NCI-H524 (cell line): ENCODE results near the gene SHMT2.

Experiments used
- DNase-seq, 2 experiments: peaks; one replicate each; lab custom pipeline; 2025; lab: John Stamatoyannopoulos, UW

The SHMT2 gene

DNA sequence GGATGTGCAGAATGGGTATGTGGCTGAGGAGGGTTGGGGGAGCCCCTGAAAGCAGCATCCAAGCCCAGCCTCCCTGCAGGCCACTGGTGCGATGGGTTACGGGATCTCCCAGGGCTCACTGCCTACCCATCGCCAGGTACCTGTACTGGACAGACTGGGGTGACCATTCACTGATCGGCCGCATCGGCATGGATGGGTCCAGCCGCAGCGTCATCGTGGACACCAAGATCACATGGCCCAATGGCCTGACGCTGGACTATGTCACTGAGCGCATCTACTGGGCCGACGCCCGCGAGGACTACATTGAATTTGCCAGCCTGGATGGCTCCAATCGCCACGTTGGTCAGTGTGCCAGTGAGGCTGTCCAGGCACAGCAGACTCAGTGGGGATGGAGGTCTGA is 31.2 kb upstream of the SHMT2 start:
- no peak for DNase-seq

DNA sequence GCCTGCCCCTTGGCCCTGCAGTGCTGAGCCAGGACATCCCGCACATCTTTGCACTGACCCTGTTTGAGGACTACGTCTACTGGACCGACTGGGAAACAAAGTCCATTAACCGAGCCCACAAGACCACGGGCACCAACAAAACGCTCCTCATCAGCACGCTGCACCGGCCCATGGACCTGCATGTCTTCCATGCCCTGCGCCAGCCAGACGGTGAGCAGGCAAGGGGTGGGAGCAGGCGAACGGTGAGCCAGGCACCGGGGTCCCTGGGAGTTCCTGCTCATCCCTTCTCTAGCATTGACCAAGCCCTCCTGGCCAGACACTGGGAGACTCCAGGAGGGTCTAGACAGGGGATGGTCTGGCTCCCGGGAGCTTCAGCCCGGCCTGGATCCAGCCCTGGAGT is 30.3 kb upstream of the SHMT2 start:
- DNase-seq, result no peak

DNA sequence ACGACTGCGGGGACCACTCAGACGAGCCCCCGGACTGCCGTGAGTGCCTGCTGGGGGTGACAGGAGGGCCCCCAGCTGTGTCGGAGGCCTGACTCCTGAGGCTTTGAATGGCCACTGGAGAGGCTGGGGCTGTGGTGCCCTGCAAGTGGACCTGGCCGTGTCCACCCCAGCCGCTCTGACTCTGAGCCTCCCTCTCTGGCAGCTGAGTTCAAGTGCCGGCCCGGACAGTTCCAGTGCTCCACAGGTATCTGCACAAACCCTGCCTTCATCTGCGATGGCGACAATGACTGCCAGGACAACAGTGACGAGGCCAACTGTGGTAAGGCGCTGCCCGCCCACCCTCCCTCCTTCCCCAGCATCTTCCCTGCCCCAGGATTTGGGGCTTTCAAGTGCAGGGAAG is 29.0 kb upstream of the SHMT2 start:
- no peak for DNase-seq

DNA sequence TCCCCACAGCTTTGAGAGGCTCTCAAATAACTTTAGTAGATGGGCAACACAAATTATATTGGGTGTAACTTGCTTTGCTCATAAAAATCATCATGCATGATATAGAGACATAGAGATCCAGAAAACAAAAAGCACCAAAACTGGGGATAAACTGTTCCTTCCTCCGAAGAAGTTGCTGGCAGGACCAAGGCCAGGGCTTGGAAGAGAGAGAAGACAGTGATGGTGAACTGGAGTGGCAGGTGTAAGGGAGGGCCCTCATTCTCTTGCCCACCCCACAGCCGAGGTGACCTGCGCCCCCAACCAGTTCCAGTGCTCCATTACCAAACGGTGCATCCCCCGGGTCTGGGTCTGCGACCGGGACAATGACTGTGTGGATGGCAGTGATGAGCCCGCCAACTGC is 28.3 kb upstream of the SHMT2 start:
- no peak for DNase-seq

DNA sequence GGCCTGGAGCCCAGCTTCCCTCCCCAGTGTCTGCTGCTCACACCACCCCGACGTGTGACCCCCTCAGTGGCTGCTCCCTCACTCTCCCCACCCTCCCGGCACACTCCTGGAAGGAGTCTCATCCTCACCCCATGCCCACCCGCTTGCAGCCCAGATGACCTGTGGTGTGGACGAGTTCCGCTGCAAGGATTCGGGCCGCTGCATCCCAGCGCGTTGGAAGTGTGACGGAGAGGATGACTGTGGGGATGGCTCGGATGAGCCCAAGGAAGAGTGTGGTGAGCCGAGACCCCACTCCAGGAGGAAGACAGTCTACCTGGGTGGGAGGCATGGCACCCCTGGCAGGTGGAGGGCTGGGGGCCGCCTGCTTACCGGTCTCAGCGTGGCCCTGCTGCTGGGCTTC is 27.9 kb upstream of the SHMT2 start:
- DNase-seq, result no peak

DNA sequence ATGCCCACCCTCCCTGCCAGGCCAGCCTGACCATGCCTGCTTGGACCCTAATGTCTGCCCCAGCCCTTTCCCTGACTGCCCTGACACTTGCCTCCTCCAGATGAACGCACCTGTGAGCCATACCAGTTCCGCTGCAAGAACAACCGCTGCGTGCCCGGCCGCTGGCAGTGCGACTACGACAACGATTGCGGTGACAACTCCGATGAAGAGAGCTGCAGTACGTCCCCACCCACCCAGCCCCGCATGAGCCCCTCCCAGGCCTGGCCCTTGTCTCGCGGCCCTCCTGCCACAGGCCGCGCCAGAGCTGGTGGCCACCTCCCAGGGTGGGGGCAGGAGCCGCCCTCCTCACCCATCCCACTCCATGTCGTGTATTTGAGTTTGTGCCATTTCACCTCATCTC is 27.2 kb upstream of the SHMT2 start:
- DNase-seq, result no peak

DNA sequence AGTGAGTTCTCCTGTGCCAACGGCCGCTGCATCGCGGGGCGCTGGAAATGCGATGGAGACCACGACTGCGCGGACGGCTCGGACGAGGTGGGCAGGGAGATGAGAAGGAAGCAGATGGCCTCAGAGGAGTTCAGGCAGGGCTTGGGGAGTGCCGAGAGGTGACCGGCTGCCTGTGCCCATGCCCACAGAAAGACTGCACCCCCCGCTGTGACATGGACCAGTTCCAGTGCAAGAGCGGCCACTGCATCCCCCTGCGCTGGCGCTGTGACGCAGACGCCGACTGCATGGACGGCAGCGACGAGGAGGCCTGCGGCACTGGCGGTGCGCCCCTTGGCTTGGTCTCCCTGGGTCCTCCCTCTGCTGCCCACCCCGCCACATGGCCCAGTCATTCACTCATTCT is 26.3 kb upstream of the SHMT2 start:
- DNase-seq, result no peak

DNA sequence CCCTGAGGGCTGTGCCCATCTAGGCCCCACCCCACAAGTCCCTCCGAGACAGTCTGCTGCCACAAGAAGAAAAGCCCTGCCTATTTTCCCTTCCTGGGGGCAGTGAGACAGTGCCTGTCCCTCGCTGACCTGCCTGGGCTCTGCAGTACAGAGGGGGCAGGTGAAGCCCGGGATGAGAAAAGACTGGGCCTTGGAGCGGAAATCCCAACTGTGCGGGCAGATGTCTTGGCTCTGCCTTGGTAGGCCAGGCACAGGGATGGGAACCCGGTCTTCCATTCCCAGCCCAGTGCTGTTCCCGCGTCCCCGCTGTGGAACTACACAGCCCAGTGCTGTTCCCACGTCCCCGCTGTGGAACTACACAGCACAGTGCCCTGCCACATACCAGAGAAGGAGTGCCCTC is 25.7 kb upstream of the SHMT2 start:
- DNase-seq, result no peak

DNA sequence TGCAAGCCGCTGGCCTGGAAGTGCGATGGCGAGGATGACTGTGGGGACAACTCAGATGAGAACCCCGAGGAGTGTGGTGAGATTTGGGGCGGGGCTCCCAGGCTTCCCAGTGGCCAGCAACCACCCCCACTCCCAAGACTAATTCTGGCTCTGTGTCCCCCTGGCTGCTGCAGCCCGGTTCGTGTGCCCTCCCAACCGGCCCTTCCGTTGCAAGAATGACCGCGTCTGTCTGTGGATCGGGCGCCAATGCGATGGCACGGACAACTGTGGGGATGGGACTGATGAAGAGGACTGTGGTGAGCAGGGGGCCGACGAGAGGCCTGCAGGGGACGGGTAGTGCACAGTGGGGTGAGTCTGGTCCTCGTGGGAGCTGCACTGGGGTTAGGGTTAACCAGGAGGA is 25.1 kb upstream of the SHMT2 start:
- DNase-seq, result no peak

DNA sequence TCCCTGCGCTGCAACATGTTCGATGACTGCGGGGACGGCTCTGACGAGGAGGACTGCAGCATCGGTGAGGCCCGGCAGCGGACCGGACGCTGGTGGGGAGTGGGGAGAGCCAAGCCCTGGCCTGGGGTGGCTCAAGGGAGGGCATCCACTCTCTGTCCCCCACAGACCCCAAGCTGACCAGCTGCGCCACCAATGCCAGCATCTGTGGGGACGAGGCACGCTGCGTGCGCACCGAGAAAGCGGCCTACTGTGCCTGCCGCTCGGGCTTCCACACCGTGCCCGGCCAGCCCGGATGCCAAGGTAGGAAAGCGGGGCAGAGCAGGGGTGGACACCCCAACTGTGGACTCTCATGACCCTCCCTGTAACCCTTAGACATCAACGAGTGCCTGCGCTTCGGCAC is 24.3 kb upstream of the SHMT2 start:
- DNase-seq, result no peak

DNA sequence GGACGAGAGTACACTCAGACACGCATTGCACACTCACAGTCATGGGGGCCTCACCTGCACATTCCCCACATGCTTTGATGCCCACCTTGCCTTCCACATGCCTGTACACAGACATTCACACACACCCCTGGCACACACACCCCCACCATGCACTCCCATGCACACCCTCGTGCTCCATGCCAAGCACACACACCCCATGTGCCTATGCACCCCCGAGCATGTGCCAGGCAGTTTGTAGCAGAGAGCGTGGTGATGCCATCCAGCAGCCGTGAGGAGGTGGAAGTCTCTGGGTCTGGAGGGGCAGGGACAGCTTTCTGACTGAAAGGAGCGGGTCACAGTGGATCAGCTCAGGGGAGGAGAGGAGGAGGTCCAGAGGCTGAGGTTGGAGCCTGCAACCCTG is 23.6 kb upstream of the SHMT2 start:
- DNase-seq, result no peak

DNA sequence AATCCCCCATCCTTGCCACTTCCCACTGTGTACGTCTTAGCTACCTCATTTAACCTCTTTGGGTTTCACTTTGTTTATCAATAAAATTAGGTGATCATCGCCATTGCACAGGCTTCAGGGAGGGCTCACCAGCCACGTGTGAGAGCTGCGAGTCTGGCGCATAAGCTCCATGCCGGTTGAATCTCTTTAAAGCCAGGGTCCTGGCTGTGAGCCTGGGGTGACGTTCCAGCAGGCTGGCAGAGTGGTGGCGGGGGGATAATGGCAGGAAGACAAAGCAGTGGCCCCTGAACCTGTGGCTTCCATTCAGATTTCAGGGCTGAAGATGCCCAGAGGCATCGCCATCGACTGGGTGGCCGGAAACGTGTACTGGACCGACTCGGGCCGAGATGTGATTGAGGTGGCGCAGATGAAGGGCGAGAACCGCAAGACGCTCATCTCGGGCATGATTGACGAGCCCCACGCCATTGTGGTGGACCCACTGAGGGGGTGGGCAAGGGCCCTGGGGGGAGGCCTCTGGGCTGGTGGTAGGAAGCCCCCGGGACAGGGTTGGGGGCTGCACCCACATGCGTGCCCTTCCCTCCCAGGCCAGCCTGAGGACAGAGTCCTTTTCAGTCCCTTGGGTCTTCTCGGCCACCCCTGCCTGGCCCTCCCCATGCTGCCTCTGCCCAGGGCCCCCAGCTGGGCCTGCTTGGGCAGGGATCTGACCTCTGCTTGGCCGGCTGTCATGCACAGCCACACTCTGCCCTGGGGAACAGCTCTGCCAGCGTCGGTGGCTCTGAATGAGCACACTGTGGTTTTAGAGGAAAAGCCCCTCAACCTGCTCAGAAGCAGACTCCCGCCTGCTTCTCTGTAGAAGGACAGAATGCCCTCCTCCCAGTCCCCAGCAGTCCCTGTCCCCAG is 21.5 kb upstream of the SHMT2 start:
- DNase-seq, result no peak

DNA sequence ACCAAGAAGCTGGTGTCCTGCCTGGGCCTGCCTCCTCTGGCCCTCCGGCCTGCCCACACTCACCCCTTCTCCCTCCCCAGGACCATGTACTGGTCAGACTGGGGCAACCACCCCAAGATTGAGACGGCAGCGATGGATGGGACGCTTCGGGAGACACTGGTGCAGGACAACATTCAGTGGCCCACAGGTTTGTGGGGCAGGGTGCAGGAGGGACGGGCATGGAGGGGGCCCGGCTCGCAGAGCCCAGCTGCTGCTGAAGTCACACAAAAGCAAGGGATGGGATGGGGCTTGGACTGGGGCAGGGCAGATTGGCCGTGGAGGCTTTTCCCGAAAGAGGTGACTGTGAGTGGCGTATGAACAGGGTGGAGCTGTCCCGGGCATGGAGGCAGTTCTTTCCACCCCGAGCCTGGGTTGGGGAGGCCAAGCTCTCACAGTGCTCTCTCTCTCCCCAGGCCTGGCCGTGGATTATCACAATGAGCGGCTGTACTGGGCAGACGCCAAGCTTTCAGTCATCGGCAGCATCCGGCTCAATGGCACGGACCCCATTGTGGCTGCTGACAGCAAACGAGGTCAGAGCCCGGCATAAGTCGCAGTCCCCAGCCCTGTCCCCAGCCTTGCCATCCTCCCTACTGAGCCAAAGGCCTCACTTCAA is 20.8 kb upstream of the SHMT2 start:
- no peak for DNase-seq

DNA sequence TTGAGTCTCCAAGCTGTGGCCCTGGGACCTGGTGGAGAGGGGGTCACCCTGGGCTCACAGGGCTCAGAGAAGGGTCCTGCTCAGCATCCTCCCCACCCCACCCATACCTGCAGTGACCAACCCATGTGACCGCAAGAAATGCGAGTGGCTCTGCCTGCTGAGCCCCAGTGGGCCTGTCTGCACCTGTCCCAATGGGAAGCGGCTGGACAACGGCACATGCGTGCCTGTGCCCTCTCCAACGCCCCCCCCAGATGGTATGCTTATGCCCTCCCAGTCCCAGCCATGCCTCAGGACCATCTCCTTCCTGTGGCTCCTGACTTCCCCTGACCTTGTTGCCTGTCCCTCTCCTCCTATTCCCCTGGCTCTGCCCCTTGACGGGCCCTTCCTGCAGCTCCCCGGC is 19.6 kb upstream of the SHMT2 start:
- no peak for DNase-seq

DNA sequence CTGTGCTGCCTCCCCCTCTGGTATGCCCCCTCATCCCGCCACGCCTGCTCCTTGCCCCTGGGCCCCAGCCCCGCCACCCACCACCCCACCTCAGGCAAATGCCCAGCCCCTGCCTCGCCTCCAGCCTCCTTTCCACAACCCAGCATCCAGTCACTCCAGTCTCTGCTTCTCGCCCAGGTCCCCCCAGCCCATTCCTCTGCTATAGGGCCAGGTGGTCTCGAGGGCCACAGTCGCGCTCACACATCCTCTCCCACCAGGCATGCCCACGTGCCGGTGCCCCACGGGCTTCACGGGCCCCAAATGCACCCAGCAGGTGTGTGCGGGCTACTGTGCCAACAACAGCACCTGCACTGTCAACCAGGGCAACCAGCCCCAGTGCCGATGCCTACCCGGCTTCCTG is 19.1 kb upstream of the SHMT2 start:
- no peak for DNase-seq

DNA sequence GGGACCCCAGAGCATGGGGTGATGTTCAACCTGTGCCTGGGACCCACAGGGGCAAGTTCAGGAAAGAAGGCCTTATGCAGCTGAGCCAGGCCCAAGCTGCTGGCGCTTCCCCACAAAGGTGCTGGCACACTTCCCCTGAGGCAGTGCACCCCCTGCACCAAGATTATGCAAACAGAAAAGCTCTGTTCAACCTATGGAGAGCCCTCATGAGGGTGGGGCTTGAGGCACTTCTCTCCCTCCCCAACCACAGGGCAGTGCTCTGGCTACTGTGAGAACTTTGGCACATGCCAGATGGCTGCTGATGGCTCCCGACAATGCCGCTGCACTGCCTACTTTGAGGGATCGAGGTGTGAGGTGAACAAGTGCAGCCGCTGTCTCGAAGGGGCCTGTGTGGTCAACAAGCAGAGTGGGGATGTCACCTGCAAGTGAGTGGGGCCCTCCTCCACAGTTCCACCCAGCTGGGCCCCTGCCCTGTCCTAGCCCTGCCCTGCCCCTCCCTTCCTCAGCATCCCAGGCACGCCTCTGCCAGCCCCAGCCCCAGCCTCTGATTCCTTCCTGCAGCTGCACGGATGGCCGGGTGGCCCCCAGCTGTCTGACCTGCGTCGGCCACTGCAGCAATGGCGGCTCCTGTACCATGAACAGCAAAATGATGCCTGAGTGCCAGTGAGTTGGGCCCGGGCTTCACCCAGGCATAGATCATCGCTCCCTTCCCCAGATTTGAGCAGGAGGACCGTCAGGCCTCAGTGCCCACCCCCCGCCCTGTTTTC is 18.4 kb upstream of the SHMT2 start:
- DNase-seq, result peak in 1 of 2 experiments; percentile 47

DNA sequence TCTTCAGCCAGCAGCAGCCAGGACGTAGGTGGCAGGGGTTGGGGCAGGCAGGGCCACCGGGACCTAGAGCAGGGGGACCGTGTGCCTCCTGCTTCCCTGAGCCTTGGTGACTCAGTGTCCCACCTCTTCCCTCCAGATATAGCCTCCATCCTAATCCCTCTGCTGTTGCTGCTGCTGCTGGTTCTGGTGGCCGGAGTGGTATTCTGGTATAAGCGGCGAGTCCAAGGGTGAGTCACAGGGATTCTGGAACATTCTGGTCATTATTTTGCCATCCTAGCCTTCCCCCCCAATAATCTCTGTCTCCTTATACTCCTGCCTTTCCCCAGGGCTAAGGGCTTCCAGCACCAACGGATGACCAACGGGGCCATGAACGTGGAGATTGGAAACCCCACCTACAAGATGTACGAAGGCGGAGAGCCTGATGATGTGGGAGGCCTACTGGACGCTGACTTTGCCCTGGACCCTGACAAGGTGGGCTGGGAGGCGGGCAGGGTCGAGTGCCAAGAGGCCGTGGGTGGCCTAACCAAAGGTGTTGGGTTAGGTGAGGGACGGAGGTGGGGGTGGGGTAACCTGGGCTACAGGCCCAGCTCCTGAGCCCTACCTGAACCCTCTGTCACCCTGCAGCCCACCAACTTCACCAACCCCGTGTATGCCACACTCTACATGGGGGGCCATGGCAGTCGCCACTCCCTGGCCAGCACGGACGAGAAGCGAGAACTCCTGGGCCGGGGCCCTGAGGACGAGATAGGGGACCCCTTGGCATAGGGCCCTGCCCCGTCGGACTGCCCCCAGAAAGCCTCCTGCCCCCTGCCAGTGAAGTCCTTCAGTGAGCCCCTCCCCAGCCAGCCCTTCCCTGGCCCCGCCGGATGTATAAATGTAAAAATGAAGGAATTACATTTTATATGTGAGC is 17.5 kb upstream of the SHMT2 start:
- DNase-seq, result no peak

DNA sequence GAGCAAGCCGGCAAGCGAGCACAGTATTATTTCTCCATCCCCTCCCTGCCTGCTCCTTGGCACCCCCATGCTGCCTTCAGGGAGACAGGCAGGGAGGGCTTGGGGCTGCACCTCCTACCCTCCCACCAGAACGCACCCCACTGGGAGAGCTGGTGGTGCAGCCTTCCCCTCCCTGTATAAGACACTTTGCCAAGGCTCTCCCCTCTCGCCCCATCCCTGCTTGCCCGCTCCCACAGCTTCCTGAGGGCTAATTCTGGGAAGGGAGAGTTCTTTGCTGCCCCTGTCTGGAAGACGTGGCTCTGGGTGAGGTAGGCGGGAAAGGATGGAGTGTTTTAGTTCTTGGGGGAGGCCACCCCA is 16.8 kb upstream of the SHMT2 start:
- DNase-seq, result no peak

DNA sequence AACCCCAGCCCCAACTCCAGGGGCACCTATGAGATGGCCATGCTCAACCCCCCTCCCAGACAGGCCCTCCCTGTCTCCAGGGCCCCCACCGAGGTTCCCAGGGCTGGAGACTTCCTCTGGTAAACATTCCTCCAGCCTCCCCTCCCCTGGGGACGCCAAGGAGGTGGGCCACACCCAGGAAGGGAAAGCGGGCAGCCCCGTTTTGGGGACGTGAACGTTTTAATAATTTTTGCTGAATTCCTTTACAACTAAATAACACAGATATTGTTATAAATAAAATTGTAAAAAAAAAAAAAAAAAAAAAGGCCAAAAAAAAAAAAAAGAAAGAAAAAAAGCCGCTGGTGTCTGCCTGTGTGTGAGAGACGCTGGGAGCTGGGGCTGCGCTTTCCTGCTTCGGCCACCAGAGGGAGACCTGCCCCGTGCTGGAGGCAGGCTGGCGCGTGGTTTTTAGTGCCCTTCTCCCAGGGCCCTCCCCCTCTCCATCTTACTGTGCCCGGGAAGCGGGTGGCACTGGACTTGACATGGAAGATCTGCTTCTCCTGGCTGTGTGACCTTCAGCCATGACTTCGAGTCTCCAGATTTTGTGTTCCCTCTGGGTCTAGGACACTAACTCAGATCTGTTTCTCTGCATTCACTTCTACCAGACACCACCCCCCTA is 16.3 kb upstream of the SHMT2 start:
- peak; percentile 40 to 82 for DNase-seq

DNA sequence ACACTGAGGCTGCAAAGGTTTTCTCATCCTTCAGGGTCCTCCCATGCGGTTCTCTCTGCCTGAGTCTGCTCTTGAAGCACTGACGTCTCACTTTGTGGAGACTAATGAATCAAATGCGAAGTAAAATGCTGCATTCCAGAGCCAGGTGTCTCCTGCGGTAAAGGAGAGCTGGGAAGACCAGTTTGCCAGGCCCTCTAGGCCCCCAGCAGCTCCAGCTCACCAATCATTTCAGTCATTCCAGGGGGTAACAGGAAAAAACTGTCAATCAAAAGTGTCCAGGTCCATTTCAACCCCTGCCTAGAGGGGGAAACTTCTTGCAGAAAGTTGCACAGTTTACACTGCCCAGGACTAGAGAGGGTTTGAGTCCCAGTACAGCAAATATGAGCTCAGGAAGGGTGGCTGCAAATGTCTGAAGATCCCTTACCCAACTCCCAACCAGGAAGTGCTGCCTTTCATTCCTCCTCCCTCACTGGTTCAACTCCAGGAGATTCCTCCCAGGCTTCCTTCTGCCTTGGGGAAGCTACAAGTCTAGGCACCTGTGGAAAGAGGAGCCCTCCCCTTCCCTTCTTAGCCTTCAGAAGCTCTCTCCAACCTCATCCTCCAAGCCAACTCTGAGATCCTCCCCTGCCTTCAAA is 15.6 kb upstream of the SHMT2 start:
- DNase-seq, result no peak

DNA sequence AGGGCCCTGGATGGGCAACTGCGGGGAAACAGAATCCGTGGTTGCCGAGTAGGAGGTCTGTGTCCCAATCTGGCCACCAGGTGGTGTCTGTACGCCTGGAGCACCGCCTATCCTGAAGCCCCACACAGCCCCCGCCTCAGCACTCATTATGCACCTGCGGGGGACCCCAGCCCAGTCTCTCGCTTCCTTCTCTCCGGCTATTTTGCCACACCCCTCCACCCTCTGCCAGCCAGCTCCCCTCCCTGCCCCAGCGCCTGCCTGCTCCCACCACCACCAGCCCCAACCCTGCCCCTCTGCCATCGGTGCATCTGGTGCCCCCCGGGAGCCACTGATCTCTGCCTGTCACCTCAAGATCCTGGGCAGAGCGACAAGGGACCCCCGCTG is 15.1 kb upstream of the SHMT2 start:
- peak; percentile 33 to 58 for DNase-seq
